ENCODE results near the gene PIGX. TPM values are rescaled to one million over a fixed set of nuclear protein-coding genes. Genes with fewer than 3 reads are reported as not detected.

Gene PIGX
- total and polyA plus RNA-seq, 11 donors: 8.3 to 21.2 (median 17.6) TPM

DNA sequence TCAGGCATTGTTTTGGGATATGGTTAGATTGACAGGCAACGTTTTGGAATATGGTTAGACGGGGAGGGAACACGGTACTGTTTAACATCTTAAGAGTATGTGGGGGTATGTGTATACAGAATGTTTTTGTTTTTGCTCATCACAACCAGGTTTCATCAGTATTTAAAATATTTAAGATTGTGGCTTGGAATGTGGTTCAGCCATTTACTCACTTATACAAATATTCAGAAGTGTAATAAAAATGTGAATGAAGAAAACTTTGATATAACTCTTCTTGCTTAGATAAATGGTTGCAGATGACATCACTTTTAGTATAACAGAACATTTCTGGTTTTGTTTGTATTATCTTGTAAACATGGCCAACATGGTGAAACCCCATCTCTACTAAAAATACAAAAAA lies 23.6 kb downstream of the PIGX start:
- DNase-seq (no peak), ATAC-seq (no peak)
- intact Hi-C loops (cut with DNase I): loop anchor here in 2 of 10 donors (2.0 to 10.0 kb wide), 2 partner anchors 23 to 209 kb away; partner anchors contain the start of genes CEP19 (in 1 of the 2), NCBP2 (in 1 of the 2) and PIGX (in 1 of the 2)
- H3K27ac ChIP-seq: no peak overlapping the region
- 87 to 97% (median 95%) methylated on average over 3 of the region's 3 CpGs for WGBS, 4 donors
- no peaks in the 10 kb centered on the region for H3K9me3 ChIP-seq
- no peak for TF ChIP-seq POLR2A (IDR thresholded peaks at IDR 0.05)
- TF ChIP-seq, protein P1, sequence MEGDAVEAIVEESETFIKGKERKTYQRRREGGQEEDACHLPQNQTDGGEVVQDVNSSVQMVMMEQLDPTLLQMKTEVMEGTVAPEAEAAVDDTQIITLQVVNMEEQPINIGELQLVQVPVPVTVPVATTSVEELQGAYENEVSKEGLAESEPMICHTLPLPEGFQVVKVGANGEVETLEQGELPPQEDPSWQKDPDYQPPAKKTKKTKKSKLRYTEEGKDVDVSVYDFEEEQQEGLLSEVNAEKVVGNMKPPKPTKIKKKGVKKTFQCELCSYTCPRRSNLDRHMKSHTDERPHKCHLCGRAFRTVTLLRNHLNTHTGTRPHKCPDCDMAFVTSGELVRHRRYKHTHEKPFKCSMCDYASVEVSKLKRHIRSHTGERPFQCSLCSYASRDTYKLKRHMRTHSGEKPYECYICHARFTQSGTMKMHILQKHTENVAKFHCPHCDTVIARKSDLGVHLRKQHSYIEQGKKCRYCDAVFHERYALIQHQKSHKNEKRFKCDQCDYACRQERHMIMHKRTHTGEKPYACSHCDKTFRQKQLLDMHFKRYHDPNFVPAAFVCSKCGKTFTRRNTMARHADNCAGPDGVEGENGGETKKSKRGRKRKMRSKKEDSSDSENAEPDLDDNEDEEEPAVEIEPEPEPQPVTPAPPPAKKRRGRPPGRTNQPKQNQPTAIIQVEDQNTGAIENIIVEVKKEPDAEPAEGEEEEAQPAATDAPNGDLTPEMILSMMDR (IDR thresholded peaks at IDR 0.05): no peak
- no peak overlapping the region for H3K4me3 ChIP-seq
- H3K36me3 ChIP-seq: peaks cover 0 to 34% (median 18%) of the 10 kb centered on the region in 9 donors
- no peaks in the 10 kb centered on the region for H3K27me3 ChIP-seq
- peaks cover 0 to 7% (median 3%) of the 10 kb centered on the region in 12 donors for H3K4me1 ChIP-seq

DNA sequence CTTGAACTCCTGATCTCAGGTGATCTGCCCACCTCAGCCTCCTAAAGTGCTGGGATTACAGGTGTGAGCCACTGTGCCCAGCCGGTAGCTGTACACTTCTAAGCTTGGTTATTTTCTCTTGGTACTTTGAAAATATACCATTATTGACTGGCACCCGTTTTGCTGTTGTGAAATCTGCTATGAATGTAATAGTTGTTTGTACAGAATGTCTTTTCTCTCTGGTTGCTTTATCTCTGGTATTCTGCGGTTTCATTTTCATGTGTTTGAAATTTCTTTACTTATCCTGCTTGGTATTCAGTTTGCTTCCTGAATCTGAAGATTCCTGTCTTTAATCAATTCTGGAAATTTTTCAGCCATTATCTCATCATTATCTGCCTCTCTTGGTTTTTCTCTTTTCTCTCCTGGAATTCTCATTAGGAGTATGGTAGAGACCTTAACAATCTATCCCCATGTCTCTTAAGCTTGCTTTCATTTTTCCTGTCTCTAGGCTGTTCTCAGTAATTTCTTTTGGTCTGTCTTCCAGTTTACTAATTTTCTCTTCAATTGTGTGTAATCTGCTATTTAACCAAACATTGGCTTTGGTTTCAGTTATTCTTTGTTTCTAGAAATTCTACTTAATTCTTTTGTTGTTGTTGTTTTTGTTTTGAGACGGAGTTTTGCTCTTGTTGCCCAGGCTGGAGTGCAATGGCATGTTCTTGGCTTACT lies 24.6 kb downstream of the PIGX start:
- no peaks in the 10 kb centered on the region for H3K27me3 ChIP-seq
- no peak overlapping the region for H3K4me3 ChIP-seq
- TF ChIP-seq, protein P1 (IDR thresholded peaks at IDR 0.05): no peak
- no peak for TF ChIP-seq POLR2A (IDR thresholded peaks at IDR 0.05)
- H3K36me3 ChIP-seq: peaks cover 0 to 25% (median 9%) of the 10 kb centered on the region in 9 donors
- DNase-seq: no peak
- ATAC-seq: no peak
- H3K9me3 ChIP-seq: no peaks in the 10 kb centered on the region
- 97 to 98% (median 97%) methylated on average over 4 of the region's 4 CpGs for WGBS, 4 donors
- H3K4me1 ChIP-seq: peaks cover 0 to 15% (median 10%) of the 10 kb centered on the region in 12 donors
- no peak overlapping the region for H3K27ac ChIP-seq
- intact Hi-C loops (cut with DNase I): loop anchor here in 2 of 10 donors (2.0 to 10.0 kb wide), 2 partner anchors 24 to 208 kb away; partner anchors contain the start of genes CEP19 (in 1 of the 2), NCBP2 (in 1 of the 2) and PIGX (in 1 of the 2)

DNA sequence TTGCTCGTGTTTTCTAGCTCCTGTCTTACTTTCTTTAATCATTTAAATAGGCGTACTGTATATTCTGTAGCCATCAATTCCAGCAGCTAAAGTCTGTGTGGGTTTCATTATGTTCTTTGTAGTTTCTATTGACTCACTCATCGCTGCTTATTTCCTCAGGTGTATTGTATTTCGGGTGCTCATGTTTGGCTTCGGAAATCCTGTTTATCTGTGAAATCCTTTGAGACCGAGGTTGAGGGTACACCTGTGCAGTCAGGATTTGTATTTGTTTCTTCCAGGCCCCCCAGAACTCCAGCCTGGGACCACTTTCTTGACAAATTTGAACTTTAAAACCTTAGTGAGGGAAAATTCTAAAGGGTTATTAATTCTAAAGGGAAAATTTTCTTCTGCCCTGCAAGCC lies 25.5 kb downstream of the PIGX start:
- peaks cover 0 to 21% (median 9%) of the 10 kb centered on the region in 9 donors for H3K36me3 ChIP-seq
- no peak for TF ChIP-seq POLR2A (IDR thresholded peaks at IDR 0.05)
- TF ChIP-seq, protein P1 (IDR thresholded peaks at IDR 0.05): no peak
- DNase-seq: no peak
- H3K9me3 ChIP-seq: no peaks in the 10 kb centered on the region
- H3K27ac ChIP-seq: no peak overlapping the region
- no peak for ATAC-seq
- no peak overlapping the region for H3K4me3 ChIP-seq
- WGBS, 4 donors: 93 to 97% (median 94%) methylated on average over 6 of the region's 6 CpGs
- peaks cover 0 to 22% (median 15%) of the 10 kb centered on the region in 12 donors for H3K4me1 ChIP-seq
- no peaks in the 10 kb centered on the region for H3K27me3 ChIP-seq
- intact Hi-C loops (cut with DNase I): loop anchor here in 3 of 10 donors (2.0 to 10.0 kb wide), 2 partner anchors 25 to 207 kb away; partner anchors contain the start of genes CEP19 (in 3 of the 3), PIGX (in 3 of the 3) and NCBP2 (in 1 of the 3)
